Panc1 (cell line): ENCODE measurements around the gene FBXL12. TPM values are rescaled to one million over a fixed set of nuclear protein-coding genes. Genes with fewer than 3 reads are reported as not detected.

ENCODE experiments used
- ATAC-seq: fragments of 200-7000 bp; cut with Tn5 transposase; 2 replicates; pipeline ENCODE4 v1.9.1; 2020; ENCODE audit warnings: mild to moderate bottlenecking, moderate library complexity
- BruUV-seq: library from RNA; stranded (reverse); fragments of 400-500 nt; replicated peaks from 2 replicates; lab custom pipeline; 2021; lab: Mats Ljungman, UMichigan
- CTCF ChIA-PET: fragments of 300-600 bp; sonication (Branson Sonifier 250); formaldehyde crosslinking; loops from one replicate; lab custom pipeline; 2022; ENCODE audit warnings: antibody characterized with exemption; lab: Charles Lee
- POLR2A ChIA-PET: fragments of 300-600 bp; sonication (Branson Sonifier 250); formaldehyde crosslinking; loops from one replicate; lab custom pipeline; 2022; ENCODE audit warnings: antibody characterized with exemption; lab: Charles Lee
- DNase-seq: peaks from one replicate; pipeline ENCODE4 v3.0.0-alpha.2; 2010; ENCODE audit warnings: low read depth, low spot score
- H3K27ac ChIP-seq: 2 replicates; pipeline ENCODE4 v1.5.1; 2011; ENCODE audit warnings: mild to moderate bottlenecking, low read length, inconsistent platforms
- H3K27me3 ChIP-seq: fragments of 200-500 bp; sonication (Bioruptor generic); 2 replicates; pipeline ENCODE4 v1.6.0; 2014; ENCODE audit warnings: low read length, inconsistent platforms; ENCODE audit not compliant: control insufficient read depth, insufficient read depth
- H3K36me3 ChIP-seq: fragments of 200-500 bp; sonication (Bioruptor generic); 2 replicates; pipeline ENCODE4 v1.5.1; 2014; ENCODE audit warnings: inconsistent platforms, mild to moderate bottlenecking, low read length, moderate library complexity; ENCODE audit not compliant: control insufficient read depth, insufficient read depth
- H3K4me1 ChIP-seq: 2 replicates; pipeline ENCODE4 v1.5.1; 2011; ENCODE audit warnings: inconsistent platforms, mild to moderate bottlenecking, low read length, moderate library complexity; ENCODE audit not compliant: control insufficient read depth, insufficient read depth
- H3K4me3 ChIP-seq, 2 experiments: 2 replicates each; pipeline ENCODE4 v1.5.1; 2011 to 2012; ENCODE audit warnings: low read depth in 2 of 2, low read length in 2 of 2, mild to moderate bottlenecking in 2 of 2, inconsistent platforms in 1 of 2, moderate library complexity in 1 of 2
- H3K9me3 ChIP-seq: fragments of 200-500 bp; sonication (Bioruptor generic); 2 replicates; pipeline ENCODE4 v1.5.1; 2014; ENCODE audit warnings: low read depth, mild to moderate bottlenecking, inconsistent platforms, low read length, moderate library complexity; ENCODE audit not compliant: control insufficient read depth, insufficient read depth
- CTCF ChIP-seq: fragments of 450-650 bp; IDR thresholded peaks from 2 replicates; pipeline ENCODE4 v1.5.1; 2017; ENCODE audit warnings: mild to moderate bottlenecking
- POLR2AphosphoS5 ChIP-seq: IDR thresholded peaks from 2 replicates; pipeline ENCODE4 v1.6.1; 2012; ENCODE audit warnings: mild to moderate bottlenecking, low read depth, low read length, moderate library complexity
- REST ChIP-seq, 2 experiments: IDR thresholded peaks; 2 replicates each; pipeline ENCODE4 v1.6.1; 2011 to 2012; ENCODE audit warnings: low read depth in 2 of 2, control low read depth in 1 of 2, low read length in 1 of 2, mild to moderate bottlenecking in 1 of 2, moderate library complexity in 1 of 2; ENCODE audit not compliant: insufficient read depth in 1 of 2
- SIN3A ChIP-seq: IDR thresholded peaks from 2 replicates; pipeline ENCODE4 v1.6.1; 2012; ENCODE audit warnings: low read depth, mild to moderate bottlenecking, low read length, moderate library complexity, borderline replicate concordance; ENCODE audit not compliant: insufficient read depth
- TCF7L2 ChIP-seq: IDR thresholded peaks from 2 replicates; pipeline ENCODE4 v1.6.1; 2011; ENCODE audit warnings: mild to moderate bottlenecking, low read depth, low read length, inconsistent platforms
- in situ Hi-C: cut with HindIII; loops from 2 replicates; pipeline ENCODE4 v1.10.0; 2016; ENCODE audit warnings: low sequenced_read_pairs, low pct_unique_long_range_greater_than_20kb
- intact Hi-C: fragments of 100-400 bp; cut with micrococcal nuclease; formaldehyde crosslinking; loops from one replicate; pipeline ENCODE4 v1.10.0; 2022; ENCODE audit not compliant: unreplicated experiment
- total RNA-seq: library from RNA; stranded (reverse); gene quantifications from one replicate; pipeline ENCODE4 v1.2.1, GENCODE V29; 2021; ENCODE audit not compliant: unreplicated experiment

Gene FBXL12
- total RNA-seq, 1 experiment from 2014 or later, result 29.2 TPM

- BruUV-seq, result no TSS peak
- TF ChIP-seq SIN3A, result no peak
- no peak for TF ChIP-seq REST (IDR thresholded peaks at IDR 0.05; ENCODE audit: insufficient read depth in 1 of 2, low read depth in 2 of 2, low read length in 1 of 2)
- no peak for TF ChIP-seq POLR2AphosphoS5
- no peak for TF ChIP-seq TCF7L2
- TF ChIP-seq CTCF, result no peak
These were observed 38.3 kb upstream of the FBXL12 start for GRCh38 chr19:9857076-9857721.

DNA sequence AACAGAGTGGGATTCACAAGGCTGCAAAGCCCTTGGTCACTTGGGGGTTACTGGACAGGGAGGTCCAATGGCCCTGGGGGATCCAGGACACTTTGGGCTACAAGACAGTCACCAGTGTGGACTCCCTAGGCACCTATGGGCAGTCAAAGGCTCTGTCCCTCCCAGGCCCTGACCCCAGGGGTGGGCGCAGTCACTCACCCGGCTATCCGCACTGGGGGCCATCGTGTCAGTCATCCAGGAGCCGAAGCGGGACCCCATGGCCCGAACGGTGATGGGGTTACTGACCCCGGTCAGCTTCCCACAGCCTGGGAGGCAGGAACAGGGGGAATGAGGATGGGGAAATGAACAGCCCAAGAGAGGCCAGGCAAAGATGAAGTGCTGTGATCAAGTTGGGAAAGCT is 37.7 kb upstream of the FBXL12 start:
- DNase-seq (no peak), ATAC-seq (no peak)
- no peak for TF ChIP-seq REST (IDR thresholded peaks at IDR 0.05; ENCODE audit: insufficient read depth in 1 of 2, low read depth in 2 of 2, low read length in 1 of 2)
- no peak for TF ChIP-seq SIN3A
- TF ChIP-seq POLR2AphosphoS5, result no peak
- no peak for TF ChIP-seq CTCF
- TF ChIP-seq TCF7L2, result no peak
- H3K27me3 ChIP-seq, result no peaks in the 10 kb centered on the region
- in situ Hi-C loops, result no loop called here
- POLR2A ChIA-PET, result no interaction called here
- H3K36me3 ChIP-seq, result no peaks in the 10 kb centered on the region
- BruUV-seq, result no TSS peak
- no peak overlapping the region for H3K27ac ChIP-seq
- no peak overlapping the region for H3K4me3 ChIP-seq
- H3K4me1 ChIP-seq, result no peaks in the 10 kb centered on the region
- CTCF ChIA-PET, result no interaction called here
- no peaks in the 10 kb centered on the region for H3K9me3 ChIP-seq
- intact Hi-C loops, result no loop called here

More at GRCh38 chr19:9857076-9857721, 38.3 kb upstream of the FBXL12 start:
- POLR2A ChIA-PET, result no interaction called here
- DNase-seq (no peak), ATAC-seq (no peak)
- in situ Hi-C loops (no loop called here), intact Hi-C loops (no loop called here)
- Histone ChIP-seq H3K36me3 (no peaks in the 10 kb centered on the region), H3K27me3 (no peaks in the 10 kb centered on the region), H3K27ac (no peak overlapping the region), H3K4me3 (no peak overlapping the region), H3K4me1 (no peaks in the 10 kb centered on the region), H3K9me3 (no peaks in the 10 kb centered on the region)
- CTCF ChIA-PET, result no interaction called here
